ENCODE results near the gene CCL21. TPM values are rescaled to one million over a fixed set of nuclear protein-coding genes. Genes with fewer than 3 reads are reported as not detected.
"Not testable (repeated sequence)": the region's sequence is repeated elsewhere in the genome, so short reads cannot be mapped to it uniquely, and the experiment has no call there.

CCL21 gene
- total RNA-seq, 2 experiments from 2014 or later: not detected

GRCh38 chr9:34732478-34732877 is 22.5 kb upstream of the CCL21 start:
- Mint-ChIP-seq H3K4me1 (no peaks in the 10 kb centered on the region), H3K9me3 (ENCODE audit: low read depth) (no peaks in the 10 kb centered on the region), H3K27me3 (peaks cover 5% of the 10 kb centered on the region), H3K27ac (no peak overlapping the region), H3K36me3 (ENCODE audit: low read depth) (no peaks in the 10 kb centered on the region), H3K4me3 (no peak overlapping the region)
- ATAC-seq (no peak), DNase-seq (no peak)
- CTCF ChIA-PET: no interaction called here
- intact Hi-C loops (cut with DNase I, micrococcal nuclease): no loop called here
- POLR2A ChIA-PET: no interaction called here

- no peak overlapping the region for H3K27ac Mint-ChIP-seq
- H3K9me3 Mint-ChIP-seq (ENCODE audit: low read depth): no peaks in the 10 kb centered on the region
- CTCF ChIA-PET: interaction anchor here (1.2 kb wide), 1 partner anchor 20 kb away, joined by 4 read pairs; no protein-coding TSS in a partner anchor
Observed at GRCh38 chr9:34723141-34723540, 13.2 kb upstream of the CCL21 start.

GRCh38 chr9:34719769-34720025 is 9.8 kb upstream of the CCL21 start:
- not testable (repeated sequence) for H3K27me3 Mint-ChIP-seq, H3K4me1 Mint-ChIP-seq

More at GRCh38 chr9:34723141-34723540, 13.2 kb upstream of the CCL21 start:
- Mint-ChIP-seq H3K36me3 (ENCODE audit: low read depth) (no peaks in the 10 kb centered on the region), H3K4me1 (no peaks in the 10 kb centered on the region), H3K4me3 (no peak overlapping the region), H3K27me3 (peaks cover 2% of the 10 kb centered on the region)
- POLR2A ChIA-PET: no interaction called here
- DNase-seq (no peak), ATAC-seq (no peak)
- intact Hi-C loops (cut with DNase I, micrococcal nuclease): no loop called here

GRCh38 chr9:34719021-34719768 is 9.3 kb upstream of the CCL21 start:
- ChIA-PET CTCF (interaction anchor here (0.6 to 1.6 kb wide), 3 partner anchors 15 to 1446 kb away, joined by 3 to 4 read pairs (median 3); no protein-coding TSS in a partner anchor), POLR2A (no interaction called here)
- DNase-seq: no peak
- Mint-ChIP-seq H3K27me3 (peaks cover 4% of the 10 kb centered on the region), H3K4me3 (no peak overlapping the region), H3K9me3 (ENCODE audit: low read depth) (no peaks in the 10 kb centered on the region), H3K36me3 (ENCODE audit: low read depth) (no peaks in the 10 kb centered on the region), H3K27ac (no peak overlapping the region), H3K4me1 (no peaks in the 10 kb centered on the region)
- intact Hi-C loops (cut with DNase I, micrococcal nuclease): no loop called here
- ATAC-seq: no peak

More at GRCh38 chr9:34719769-34720025, 9.8 kb upstream of the CCL21 start:
- DNase-seq; ATAC-seq; H3K27ac Mint-ChIP-seq; H3K4me3 Mint-ChIP-seq; intact Hi-C loops (cut with DNase I, micrococcal nuclease); POLR2A ChIA-PET; H3K36me3 Mint-ChIP-seq (ENCODE audit: low read depth); H3K9me3 Mint-ChIP-seq (ENCODE audit: low read depth): not testable (repeated sequence)
- CTCF ChIA-PET: interaction anchor here (0.6 to 1.6 kb wide), 3 partner anchors 14 to 1445 kb away, joined by 3 to 4 read pairs (median 3); no protein-coding TSS in a partner anchor

- no peaks in the 10 kb centered on the region for H3K4me1 Mint-ChIP-seq
- ChIA-PET CTCF (interaction anchor here (1.6 kb wide), 1 partner anchor 16 kb away, joined by 4 read pairs; no protein-coding TSS in a partner anchor), POLR2A (no interaction called here)
- peaks cover 8% of the 10 kb centered on the region for H3K27me3 Mint-ChIP-seq
- H3K4me3 Mint-ChIP-seq: no peak overlapping the region
- no peak overlapping the region for H3K27ac Mint-ChIP-seq
- no peak for ATAC-seq
- no peaks in the 10 kb centered on the region for H3K36me3 Mint-ChIP-seq (ENCODE audit: low read depth)
- no peak for DNase-seq
- intact Hi-C loops (cut with DNase I, micrococcal nuclease): no loop called here
- no peaks in the 10 kb centered on the region for H3K9me3 Mint-ChIP-seq (ENCODE audit: low read depth)
Observed at GRCh38 chr9:34717996-34718614, 8.2 kb upstream of the CCL21 start.

GRCh38 chr9:34716711-34717110 is 6.8 kb upstream of the CCL21 start:
- Mint-ChIP-seq H3K4me3 (no peak overlapping the region), H3K27ac (no peak overlapping the region), H3K27me3 (peaks cover 10% of the 10 kb centered on the region), H3K9me3 (ENCODE audit: low read depth) (no peaks in the 10 kb centered on the region), H3K4me1 (no peaks in the 10 kb centered on the region), H3K36me3 (ENCODE audit: low read depth) (no peaks in the 10 kb centered on the region)
- DNase-seq: no peak
- CTCF ChIA-PET: interaction anchor here (1.2 kb wide), 2 partner anchors 14 to 16 kb away, joined by 3 to 8 read pairs; no protein-coding TSS in a partner anchor
- intact Hi-C loops (cut with DNase I, micrococcal nuclease): no loop called here
- POLR2A ChIA-PET: interaction anchor here (0.6 kb wide), 1 partner anchor 1190 kb away, joined by 3 read pairs; no protein-coding TSS in a partner anchor
- no peak for ATAC-seq

- DNase-seq (no peak), ATAC-seq (no peak)
- no peaks in the 10 kb centered on the region for H3K9me3 Mint-ChIP-seq (ENCODE audit: low read depth)
- no peak overlapping the region for H3K4me3 Mint-ChIP-seq
- H3K27ac Mint-ChIP-seq: no peak overlapping the region
- peaks cover 10% of the 10 kb centered on the region for H3K27me3 Mint-ChIP-seq
- ChIA-PET POLR2A (no interaction called here), CTCF (interaction anchor here (0.6 to 2.6 kb wide), 3 partner anchors 13 to 1188 kb away, joined by 4 to 14 read pairs (median 8); no protein-coding TSS in a partner anchor)
- no peaks in the 10 kb centered on the region for H3K4me1 Mint-ChIP-seq
- intact Hi-C loops (cut with DNase I, micrococcal nuclease): no loop called here
- H3K36me3 Mint-ChIP-seq (ENCODE audit: low read depth): no peaks in the 10 kb centered on the region
Observed at GRCh38 chr9:34715639-34716215, 5.8 kb upstream of the CCL21 start.

- Mint-ChIP-seq H3K27me3 (peaks cover 8% of the 10 kb centered on the region), H3K36me3 (ENCODE audit: low read depth) (no peaks in the 10 kb centered on the region), H3K9me3 (ENCODE audit: low read depth) (no peaks in the 10 kb centered on the region), H3K4me1 (no peaks in the 10 kb centered on the region), H3K27ac (no peak overlapping the region), H3K4me3 (no peak overlapping the region)
- POLR2A ChIA-PET: no interaction called here
- DNase-seq: no peak
- intact Hi-C loops (cut with DNase I, micrococcal nuclease): no loop called here
- no peak for ATAC-seq
- CTCF ChIA-PET: interaction anchor here (0.7 to 2.6 kb wide), 4 partner anchors 12 to 154 kb away, joined by 3 to 14 read pairs (median 4); no protein-coding TSS in a partner anchor
Observed at GRCh38 chr9:34714007-34714406, 4.1 kb upstream of the CCL21 start.

GRCh38 chr9:34712140-34712539 is 2.2 kb upstream of the CCL21 start:
- Mint-ChIP-seq H3K4me1 (no peaks in the 10 kb centered on the region), H3K27ac (no peak overlapping the region), H3K36me3 (ENCODE audit: low read depth) (no peaks in the 10 kb centered on the region), H3K27me3 (peaks cover 8% of the 10 kb centered on the region), H3K4me3 (no peak overlapping the region), H3K9me3 (ENCODE audit: low read depth) (no peaks in the 10 kb centered on the region)
- DNase-seq (no peak), ATAC-seq (no peak)
- CTCF ChIA-PET: interaction anchor here (2.0 kb wide), 1 partner anchor 9 kb away, joined by 12 read pairs; no protein-coding TSS in a partner anchor
- intact Hi-C loops (cut with DNase I, micrococcal nuclease): no loop called here
- POLR2A ChIA-PET: no interaction called here

- no peak overlapping the region for H3K4me3 Mint-ChIP-seq
- H3K36me3 Mint-ChIP-seq (ENCODE audit: low read depth): no peaks in the 10 kb centered on the region
- ATAC-seq (no peak), DNase-seq (no peak)
- H3K27me3 Mint-ChIP-seq: peaks cover 5% of the 10 kb centered on the region
- CTCF ChIA-PET: interaction anchor here (0.5 to 2.4 kb wide), 3 partner anchors 9 to 65 kb away, joined by 3 to 7 read pairs (median 3); no protein-coding TSS in a partner anchor
- no peaks in the 10 kb centered on the region for H3K9me3 Mint-ChIP-seq (ENCODE audit: low read depth)
- intact Hi-C loops (cut with DNase I, micrococcal nuclease): no loop called here
- H3K27ac Mint-ChIP-seq: no peak overlapping the region
- H3K4me1 Mint-ChIP-seq: no peaks in the 10 kb centered on the region
- POLR2A ChIA-PET: no interaction called here
Observed at GRCh38 chr9:34709196-34709978, 549 bp downstream of the CCL21 start.

- ATAC-seq: no peak
Observed at GRCh38 chr9:34707130-34707529, 2.8 kb downstream of the CCL21 start.

More at GRCh38 chr9:34707130-34707529, 2.8 kb downstream of the CCL21 start:
- CTCF ChIA-PET: no interaction called here
- Mint-ChIP-seq H3K27me3 (no peaks in the 10 kb centered on the region), H3K36me3 (ENCODE audit: low read depth) (no peaks in the 10 kb centered on the region), H3K9me3 (ENCODE audit: low read depth) (no peaks in the 10 kb centered on the region), H3K4me1 (peaks cover under 1% of the 10 kb centered on the region), H3K4me3 (no peak overlapping the region), H3K27ac (no peak overlapping the region)
- intact Hi-C loops (cut with DNase I, micrococcal nuclease): no loop called here
- POLR2A ChIA-PET: no interaction called here
- no peak for DNase-seq
